Pulmonary artery endothelial cell (primary cell): ENCODE measurements around the gene LPCAT1. TPM values are rescaled to one million over a fixed set of nuclear protein-coding genes. Genes with fewer than 3 reads are reported as not detected.
"Not testable (repeated sequence)": the region's sequence is repeated elsewhere in the genome, so short reads cannot be mapped to it uniquely, and the experiment has no call there.

ENCODE experiments used
- DNase-seq: peaks from one replicate; pipeline ENCODE4 v3.0.0-alpha.2; 2011; ENCODE audit warnings: low read depth, low spot score
- total RNA-seq: library from RNA; depleted of rRNA; stranded (reverse); fragments of >200 nt; gene quantifications from 2 replicates; pipeline ENCODE4 v1.2.3, GENCODE V29; 2014

Gene LPCAT1
- total RNA-seq, 1 donor from 2014 or later, result 54.5 TPM

DNA sequence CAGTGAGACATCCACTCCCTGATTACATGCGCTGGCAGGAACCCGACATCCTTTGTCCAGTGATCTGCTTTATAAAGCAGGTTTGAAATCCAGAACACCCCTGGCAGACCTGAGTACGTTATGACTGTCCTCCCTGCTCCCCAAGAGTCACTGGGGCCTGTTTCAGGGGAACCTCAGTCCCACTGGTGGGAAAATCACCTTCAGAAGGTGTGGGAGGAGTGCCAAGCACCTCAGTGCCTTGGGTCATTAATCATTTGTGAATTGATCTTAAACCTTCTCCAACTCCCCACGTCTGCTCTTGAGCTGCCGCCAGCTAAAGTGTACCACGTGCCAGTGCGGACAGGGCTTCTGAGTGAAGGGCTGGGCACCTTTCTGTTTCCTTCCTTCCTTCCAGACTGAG, 94.7 kb downstream of the LPCAT1 start:
- no peak for DNase-seq

DNA sequence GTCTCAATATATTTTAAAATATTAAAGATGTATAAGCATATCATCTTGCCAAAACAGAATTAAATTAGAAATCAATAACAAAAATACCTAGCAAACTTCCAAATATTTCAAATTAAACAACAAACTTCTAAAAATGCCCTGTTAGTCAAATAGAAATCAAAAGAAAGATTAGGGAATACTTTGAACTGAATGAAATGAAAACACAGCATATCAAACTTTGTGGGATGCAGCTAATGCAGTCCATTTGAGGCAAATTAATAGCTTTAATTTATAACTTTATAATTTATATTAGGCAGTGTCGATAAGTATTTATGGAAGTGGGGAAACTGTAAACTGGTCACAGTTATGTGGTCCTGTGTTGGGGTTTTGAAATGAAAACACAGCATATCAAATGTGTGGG, 95.7 kb downstream of the LPCAT1 start:
- no peak for DNase-seq

DNA sequence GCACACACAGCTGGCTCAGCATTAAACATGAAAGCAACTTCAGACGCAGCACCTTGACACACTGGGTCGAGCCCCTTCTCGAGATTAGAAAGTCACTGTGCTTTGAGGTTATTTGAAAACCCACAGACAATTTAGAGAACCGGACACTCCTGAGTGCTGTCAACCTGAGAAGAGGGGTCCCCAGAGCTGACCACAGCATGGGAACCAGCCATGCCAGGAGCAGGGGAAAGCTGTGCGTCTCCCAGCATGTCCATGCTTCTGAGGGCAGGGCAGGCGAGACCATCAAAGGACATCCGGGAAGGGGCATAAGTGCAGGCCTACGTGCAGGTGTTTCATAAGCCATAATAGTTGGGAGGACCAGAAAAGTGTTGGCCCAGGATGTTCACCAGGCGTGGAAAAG, 99.0 kb downstream of the LPCAT1 start:
- no peak for DNase-seq

DNA sequence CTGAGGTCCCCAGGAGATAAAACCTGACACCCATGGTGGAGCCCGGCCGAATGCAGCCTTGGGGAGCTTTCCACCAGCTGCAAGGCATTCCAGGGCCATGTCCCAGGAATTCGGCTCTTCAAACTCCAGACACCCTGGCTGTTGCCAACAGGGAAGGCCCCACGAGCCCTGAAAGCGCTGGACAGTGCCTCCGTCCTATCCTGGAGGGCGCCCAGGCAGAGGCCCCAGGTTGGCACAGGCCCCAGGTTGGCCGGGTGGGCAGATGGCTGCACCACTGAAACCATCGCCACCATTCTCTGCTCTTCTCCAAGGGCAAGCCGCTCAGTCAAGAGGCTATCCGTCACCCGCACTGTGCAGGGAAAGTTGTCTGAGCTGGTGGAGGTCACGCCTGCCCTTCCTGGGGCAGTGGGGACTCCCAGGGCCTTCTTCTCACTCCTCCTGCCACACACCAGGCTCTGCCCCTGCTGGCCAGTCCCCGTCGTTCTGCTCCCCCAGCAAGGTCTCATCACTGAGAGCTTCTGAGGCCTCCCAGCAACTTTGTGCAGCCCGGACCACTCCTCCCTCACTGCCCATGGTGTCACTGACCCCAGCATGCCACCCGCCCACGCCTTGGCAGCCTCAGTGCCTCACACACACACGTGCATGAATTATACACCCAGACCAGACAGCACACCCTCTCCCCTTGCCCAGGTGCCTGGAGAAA, 99.7 kb downstream of the LPCAT1 start:
- DNase-seq, result no peak

DNA sequence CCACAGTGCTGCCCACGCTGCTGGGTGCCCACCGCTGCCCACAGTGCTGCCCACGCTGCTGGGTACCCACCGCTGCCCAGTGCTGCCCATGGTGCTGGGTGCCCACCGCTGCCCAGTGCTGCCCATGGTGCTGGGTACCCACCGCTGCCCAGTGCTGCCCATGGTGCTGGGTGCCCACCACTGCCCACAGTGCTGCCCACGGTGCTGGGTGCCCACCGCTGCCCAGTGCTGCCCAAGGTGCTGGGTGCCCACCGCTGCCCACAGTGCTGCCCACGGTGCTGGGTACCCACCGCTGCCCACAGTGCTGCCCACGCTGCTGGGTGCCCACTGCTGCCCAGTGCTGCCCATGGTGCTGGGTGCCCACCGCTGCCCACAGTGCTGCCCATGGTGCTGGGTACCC, 101.2 kb downstream of the LPCAT1 start:
- DNase-seq, result not testable (repeated sequence)

DNA sequence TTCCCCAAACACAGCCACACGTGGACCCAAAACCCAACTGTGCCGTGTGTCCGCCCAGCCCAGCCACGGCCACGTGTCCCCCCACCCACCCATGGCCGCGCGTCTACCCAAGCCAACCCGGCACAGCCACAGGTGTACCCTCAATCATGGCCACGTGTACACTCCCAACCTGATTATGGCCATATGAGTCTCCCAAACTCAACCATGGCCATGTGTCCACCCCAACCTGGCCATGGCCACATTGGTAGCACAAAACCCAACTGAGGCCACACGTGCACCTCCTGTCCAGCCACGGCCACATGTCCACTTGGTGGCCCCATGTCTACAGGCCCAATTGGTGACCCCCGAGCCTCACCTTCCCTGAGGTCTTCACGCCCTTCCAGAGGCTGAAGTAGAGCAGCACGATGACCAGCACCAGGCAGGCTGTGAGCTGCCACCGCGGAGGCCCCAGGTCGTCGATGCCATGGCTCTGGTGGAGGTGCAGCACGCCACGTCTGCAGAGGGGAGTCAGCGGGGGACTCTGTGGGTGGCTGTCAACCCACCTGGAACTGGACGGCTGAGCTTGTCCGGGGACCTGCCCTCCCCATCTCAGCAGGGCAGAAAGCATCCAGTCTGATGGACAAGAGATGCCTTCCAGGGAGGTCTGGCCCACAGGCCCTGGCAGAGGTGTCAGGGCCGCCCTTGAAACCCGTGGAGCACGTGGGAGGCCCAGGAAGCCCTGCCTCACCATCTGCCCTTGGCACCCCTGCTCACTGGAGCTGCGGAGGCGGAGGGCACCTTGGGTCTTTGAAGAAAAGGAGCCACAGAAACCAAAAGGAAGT, 102.0 kb downstream of the LPCAT1 start:
- no peak for DNase-seq

DNA sequence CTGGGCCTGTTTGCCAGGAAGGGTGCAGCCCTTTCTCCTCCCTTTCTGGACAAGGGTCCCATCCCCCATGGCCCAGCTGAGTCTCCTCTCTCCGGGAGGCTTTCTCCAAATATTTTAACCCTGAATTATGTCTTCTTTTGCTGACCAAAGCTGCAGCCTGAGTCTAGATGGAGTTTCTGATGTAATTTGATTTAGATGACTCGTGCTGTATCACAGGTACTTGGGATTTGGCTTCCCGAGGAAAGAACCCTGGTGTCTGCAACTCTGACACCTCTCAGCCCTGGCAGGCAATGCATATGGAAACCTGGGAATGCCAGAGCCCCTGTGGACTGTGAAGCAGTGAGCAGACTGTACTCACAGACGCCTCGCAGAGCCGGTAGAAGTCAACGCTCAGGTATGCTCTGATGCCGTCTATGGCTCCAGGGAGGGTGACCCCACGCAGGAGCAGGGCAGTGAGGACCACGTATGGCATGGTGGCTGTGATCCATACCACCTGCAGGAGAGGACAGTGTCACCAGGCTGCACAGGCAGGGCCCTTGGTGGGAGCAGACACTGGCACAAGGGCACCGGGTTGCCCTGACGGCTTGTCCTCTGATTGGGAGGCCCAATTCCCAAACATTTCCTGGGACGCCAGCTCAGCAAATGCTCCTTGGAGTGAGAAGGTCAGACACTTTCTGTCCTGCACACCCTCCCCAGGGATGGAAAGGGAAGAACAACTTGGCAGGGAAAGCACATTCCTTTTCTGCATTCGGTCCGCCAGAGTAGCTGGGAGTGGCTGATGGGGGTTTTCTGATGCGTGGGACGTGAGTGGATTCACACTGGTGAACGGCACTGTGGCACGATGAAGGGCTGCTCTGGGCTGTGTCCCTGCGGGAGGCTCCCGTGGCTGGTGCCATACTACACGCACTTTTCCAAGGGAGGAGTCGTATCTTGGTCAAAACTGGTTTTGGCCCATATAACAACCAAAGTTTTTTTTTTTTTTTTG, 103.3 kb downstream of the LPCAT1 start:
- DNase-seq, result no peak

DNA sequence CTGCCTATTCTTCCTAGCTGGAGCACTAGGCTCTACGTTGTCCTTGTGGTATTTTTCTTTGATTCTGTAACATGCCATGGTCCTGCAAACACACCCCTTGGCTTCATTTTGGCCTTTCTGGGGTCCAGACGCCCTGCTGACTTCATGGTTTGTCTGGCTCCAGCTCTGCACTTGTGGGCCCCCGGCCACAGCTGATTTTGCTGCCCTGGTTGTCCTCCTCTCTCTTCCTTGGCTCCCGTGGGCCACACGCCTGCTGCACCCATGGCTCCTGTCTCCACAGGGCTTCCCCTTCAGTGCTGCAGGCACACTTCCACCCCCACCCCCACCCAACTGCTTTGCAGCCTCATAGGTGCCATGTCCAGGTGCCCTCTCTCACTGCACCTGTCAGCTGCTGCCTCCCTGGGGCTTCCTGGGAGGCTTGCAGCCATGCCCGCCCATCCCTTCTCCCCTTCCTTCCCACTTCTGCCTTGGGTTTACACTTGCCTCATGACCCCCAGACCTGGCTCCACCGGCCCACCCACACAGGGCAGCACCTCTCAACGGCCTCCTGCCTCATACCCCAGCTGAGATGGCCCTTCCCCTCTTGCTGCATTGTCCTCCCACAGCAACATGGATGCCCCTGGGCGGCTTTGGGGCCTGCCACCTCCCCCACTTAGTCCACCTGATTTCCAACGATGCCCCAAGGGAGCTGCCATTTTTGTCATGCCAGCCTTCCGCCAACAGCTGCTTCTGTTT, 104.1 kb downstream of the LPCAT1 start:
- no peak for DNase-seq

DNA sequence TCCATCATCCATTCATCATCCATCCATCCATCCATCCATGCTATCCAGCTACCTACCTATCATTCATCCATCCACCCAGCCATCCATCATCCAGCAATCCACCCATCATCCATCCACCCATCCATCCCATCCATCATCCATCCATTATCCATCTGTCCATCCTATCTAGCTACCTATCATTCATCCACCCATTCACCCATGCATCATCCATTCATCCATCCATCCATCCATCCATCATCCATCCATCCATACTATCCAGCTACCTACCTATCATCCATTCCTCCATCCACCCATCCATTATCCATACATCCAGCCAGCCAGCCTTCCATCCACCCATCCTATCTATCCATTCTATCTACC, 104.9 kb downstream of the LPCAT1 start:
- no peak for DNase-seq

DNA sequence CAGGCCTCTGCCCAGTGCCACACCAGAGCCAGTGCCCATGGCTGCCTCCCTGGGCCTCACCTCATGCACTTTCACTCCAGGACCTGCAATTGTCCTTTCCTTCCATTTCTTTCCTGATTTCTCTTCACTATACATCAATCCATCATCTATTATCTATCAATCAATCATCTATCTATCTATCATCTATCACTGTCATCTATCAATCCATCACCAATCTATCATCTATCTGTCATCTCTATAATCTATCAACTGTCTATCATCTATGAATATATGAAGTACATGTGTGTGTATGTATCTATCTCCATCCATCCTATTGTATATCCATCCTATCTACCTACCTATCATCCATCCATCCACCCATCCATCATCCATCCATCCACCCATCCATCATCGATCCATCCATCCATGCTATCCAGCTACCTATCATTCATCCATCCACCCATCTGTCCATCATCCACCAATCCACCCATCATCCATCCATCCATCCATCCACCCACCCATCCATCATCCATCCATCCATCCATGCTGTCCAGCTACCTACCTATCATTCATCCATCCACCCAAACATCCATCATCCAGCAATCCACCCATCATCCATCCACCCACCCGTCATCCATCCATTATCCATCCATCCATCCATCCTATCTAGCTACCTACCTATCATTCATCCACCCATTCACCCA, 105.4 kb downstream of the LPCAT1 start:
- no peak for DNase-seq

DNA sequence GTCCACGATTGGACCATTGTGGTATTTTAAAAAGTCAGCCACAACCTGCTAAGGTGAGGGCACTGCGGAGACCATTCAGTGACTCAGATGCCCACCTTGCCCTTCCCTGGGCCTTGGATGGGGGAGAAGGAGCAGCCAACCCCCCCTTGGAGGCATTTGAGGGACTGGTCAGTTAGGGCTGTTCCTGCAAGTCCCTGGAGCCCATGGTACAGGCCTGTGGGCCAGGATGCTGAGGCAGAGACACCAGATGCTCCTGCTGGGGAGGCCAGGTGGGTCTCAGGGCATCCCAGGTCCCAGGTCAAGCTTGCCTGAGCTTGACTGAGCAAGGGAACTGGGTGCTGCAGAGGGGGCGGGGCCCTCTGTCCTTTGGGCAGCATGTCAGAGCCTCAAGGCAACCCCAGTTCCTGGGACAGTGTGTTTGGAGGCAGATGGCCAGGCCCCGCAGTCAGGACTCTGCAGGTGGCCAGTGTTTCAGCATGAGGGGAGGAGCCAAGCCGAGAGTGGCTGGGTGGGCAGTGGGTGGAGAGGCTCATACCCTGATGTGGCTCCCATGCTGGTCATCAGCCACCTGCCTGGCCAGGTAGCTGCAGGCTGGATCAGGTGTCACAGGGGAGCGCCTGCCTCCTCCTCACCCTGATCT, 106.1 kb downstream of the LPCAT1 start:
- no peak for DNase-seq

DNA sequence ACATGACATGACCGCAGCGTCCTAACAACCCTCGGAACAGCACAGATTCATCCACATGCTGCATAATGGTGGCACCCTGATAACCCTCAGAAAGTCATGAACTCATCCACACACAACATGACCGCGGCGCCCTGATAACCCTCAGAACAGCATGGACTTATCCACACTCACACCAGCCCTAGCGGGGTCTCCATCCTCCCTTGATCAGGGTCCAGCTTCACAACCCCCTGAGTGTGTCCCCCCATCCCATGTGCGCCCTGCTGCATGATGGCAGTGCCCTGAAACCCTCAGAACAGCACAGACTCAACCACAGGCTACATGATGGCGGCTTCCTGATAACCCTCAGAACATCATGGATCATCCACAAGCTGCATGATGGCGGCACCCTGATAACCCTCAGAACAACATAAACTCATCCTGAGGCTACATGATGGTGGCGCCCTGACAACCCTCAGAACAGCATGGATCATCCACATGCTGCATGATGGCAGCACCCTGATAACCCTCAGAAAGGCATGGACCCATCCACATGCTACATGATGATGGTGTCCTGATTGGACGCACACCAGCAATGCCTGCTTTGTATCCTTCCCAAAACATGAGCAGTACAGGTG, 106.8 kb downstream of the LPCAT1 start:
- no peak for DNase-seq

DNA sequence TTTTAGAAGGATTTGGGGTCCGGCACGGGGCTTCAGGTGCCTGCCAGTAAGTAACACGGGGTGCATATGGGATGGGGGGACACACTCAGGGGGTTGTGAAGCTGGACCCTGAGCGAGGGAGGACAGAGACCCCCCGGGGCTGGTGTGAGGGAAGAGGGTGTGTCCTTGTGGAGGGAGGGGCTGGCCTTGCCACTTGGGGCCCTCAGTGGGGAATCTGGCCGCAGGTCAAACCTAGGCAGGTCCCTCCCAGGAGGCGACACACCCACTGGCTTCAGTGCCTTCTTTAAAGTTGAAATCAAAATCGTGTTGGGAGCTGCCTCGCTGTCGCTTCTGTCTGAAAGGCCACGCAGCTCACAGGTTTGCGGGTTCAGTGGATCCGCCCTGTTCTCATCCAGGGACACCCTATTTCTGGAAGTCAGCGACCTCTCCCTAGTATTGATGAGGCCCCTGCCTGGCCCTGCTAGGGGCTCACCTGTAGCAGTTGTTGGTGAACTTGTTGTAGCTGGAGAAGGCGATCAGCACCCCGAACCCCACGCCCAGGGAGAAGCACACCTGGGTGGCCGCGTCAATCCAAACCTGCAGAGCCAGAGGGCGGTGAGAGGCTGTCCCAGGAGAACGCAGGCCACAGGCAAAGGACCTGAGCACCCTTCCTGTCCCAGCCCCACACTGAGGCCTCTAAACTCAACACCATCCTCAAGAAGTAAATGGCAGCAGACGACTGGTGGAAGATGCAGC, 108.0 kb downstream of the LPCAT1 start:
- no peak for DNase-seq

DNA sequence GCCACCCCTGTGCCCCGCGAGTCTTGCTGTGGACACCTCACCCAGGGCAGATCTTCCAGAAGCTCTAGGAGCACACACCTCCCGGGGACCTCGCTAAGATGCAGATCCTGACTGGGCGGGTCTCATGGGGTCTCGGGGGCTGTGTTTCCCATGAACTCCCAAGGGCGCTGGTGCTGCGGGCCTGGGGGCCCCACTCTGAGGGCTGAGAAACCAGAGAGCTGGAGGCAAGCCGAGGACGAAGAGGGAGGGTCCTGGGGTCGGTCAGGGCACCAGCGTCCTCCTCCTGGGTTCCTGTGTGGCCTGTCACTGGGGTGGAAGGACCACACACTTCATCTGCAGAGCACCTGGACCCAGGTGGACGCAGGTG, 108.7 kb downstream of the LPCAT1 start:
- DNase-seq, result no peak

DNA sequence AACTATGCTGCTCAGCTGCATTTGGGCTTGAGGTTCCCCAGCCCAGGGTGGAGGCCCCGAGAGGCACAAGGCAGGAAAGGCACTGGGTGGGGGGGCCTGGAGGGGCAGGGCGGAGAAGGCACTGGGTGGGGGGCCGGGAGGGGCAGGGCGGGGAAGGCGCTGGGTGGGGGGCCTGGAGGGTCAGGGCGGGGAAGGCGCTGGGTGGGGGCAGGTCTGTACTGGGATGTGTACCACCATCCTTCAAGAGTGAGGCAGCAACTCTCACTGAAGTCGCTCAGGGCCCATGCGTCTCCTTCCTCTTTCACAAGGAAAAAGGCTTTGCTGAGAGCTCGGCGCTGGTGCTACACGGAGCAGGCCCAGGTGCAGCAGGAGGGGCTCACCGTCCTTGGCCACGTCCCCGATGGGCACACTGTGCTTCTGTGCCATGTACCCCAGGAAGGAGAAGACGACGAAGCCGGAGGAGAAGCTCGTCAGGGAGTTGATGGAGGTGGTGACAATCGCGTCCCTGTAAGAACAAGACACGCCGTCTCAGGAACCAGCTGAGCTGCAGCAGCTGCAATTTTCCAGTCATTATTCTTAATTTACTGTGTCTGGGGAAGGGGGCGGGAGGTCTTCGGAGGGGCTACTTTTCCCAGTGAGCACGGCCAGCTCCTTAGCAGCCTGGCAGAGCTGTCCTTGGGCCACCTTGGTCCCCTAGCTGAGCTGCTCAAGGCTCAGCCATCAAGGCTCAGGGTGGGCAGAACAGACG, 109.3 kb downstream of the LPCAT1 start:
- no peak for DNase-seq

DNA sequence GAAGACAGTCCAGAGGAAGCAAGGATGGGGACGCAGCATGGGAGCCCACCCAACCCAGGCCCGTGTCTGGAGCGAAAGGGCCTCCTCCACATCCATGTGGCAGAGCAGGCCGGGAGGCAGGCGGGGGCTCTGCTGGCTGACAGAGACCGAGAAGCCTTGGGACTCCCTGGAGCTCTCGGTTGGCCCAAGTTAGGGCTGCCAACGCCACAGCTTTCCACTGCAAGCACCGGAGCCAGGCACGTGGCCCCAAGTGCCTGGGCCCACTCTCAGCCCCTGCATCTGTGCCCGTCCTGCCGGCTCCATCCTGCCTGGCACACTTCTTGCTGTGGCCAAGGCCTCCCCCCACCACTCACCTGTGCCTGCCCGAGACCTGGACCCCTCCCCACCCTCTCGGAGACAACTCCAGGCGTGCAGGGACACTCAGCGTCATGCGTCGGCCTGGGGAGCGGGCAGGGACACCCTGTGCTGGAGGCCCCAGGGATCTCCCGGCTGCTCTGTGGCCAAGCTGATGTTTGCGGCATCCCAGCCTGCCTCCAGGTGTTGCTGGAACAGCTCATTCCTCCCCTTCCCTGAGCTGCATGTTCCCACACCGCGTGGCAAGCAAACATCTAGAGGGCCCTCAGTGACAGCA, 110.0 kb downstream of the LPCAT1 start:
- DNase-seq, result no peak

DNA sequence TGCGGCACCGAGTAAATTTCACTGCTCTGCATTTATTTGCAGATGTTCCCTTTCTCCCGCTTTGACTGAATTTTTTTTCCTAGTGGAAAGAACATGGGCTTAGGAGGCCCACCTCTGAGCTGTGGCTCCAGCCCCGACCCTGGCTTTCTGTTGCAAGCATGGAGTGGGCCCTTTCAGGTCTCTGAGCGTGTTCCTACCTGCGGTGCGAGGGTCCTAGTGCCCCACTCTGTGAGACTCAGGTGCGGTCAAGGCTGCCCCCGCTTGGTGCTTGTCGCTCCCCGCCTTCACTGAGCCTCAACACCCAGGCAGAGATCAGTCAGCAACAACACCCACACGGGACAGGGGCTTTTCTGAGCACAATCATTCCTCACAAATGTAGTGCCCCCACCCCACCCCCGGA, 110.5 kb downstream of the LPCAT1 start:
- no peak for DNase-seq

DNA sequence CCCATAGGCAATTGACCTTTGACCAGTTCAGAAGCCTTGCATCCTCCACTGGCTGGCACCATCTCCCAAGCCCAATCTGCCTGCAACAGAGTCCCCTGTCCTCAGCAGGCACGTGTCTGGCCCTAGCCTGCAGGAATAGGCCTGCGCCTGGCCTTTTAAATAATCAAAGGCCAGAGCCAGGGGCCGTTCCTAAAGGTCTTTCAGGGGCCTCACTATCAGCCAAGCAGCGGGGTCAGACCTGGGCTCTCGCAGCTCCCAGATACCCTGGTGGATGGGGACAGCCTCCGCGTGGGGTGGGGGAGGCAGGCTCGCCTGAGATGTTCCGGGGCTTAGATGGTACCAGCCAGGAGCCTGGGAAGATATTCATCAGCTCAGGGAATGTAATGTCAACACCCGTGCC, 111.1 kb downstream of the LPCAT1 start:
- no peak for DNase-seq
